IPS-18c (cell line): ENCODE data around the gene EDN2.

Experiments used
- H3K4me3 ChIP-seq: 2 replicates; pipeline ENCODE4 v1.7.0; 2013; ENCODE audit warnings: low read depth, mild to moderate bottlenecking, low read length, moderate library complexity; ENCODE audit not compliant: insufficient read depth
- H3K9me3 ChIP-seq: one replicate; pipeline ENCODE4 v1.6.1; 2013; ENCODE audit warnings: mild to moderate bottlenecking, low read length, moderate library complexity; ENCODE audit not compliant: control insufficient read depth, insufficient read depth

The EDN2 gene

GRCh38 chr1:41493626-41494350 lies 9.3 kb upstream of the EDN2 start:
- no peak overlapping the region for H3K4me3 ChIP-seq

GRCh38 chr1:41493117-41493536 lies 8.6 kb upstream of the EDN2 start:
- H3K4me3 ChIP-seq, result no peak overlapping the region
- H3K9me3 ChIP-seq, result no peaks in the 10 kb centered on the region

More at GRCh38 chr1:41493626-41494350, 9.3 kb upstream of the EDN2 start:
- no peaks in the 10 kb centered on the region for H3K9me3 ChIP-seq

- H3K4me3 ChIP-seq, result no peak overlapping the region
Measured at GRCh38 chr1:41492341-41492848, 7.9 kb upstream of the EDN2 start.

GRCh38 chr1:41490911-41491310 lies 6.4 kb upstream of the EDN2 start:
- H3K4me3 ChIP-seq, result no peak overlapping the region
- no peaks in the 10 kb centered on the region for H3K9me3 ChIP-seq

More at GRCh38 chr1:41492341-41492848, 7.9 kb upstream of the EDN2 start:
- H3K9me3 ChIP-seq, result no peaks in the 10 kb centered on the region

GRCh38 chr1:41489561-41489960 lies 5.1 kb upstream of the EDN2 start:
- Histone ChIP-seq H3K4me3 (no peak overlapping the region), H3K9me3 (no peaks in the 10 kb centered on the region)

GRCh38 chr1:41488040-41488951 lies 3.8 kb upstream of the EDN2 start:
- no peaks in the 10 kb centered on the region for H3K9me3 ChIP-seq
- no peak overlapping the region for H3K4me3 ChIP-seq

GRCh38 chr1:41487126-41488039 lies 2.9 kb upstream of the EDN2 start:
- H3K4me3 ChIP-seq, result no peak overlapping the region
- H3K9me3 ChIP-seq, result no peaks in the 10 kb centered on the region

GRCh38 chr1:41486371-41487125 lies 2.1 kb upstream of the EDN2 start:
- H3K9me3 ChIP-seq, result no peaks in the 10 kb centered on the region
- H3K4me3 ChIP-seq, result no peak overlapping the region

- H3K9me3 ChIP-seq, result no peaks in the 10 kb centered on the region
- no peak overlapping the region for H3K4me3 ChIP-seq
Measured at GRCh38 chr1:41486053-41486370, 1.5 kb upstream of the EDN2 start.

- Histone ChIP-seq H3K9me3 (no peaks in the 10 kb centered on the region), H3K4me3 (no peak overlapping the region)
Measured at GRCh38 chr1:41485605-41486004, 1.1 kb upstream of the EDN2 start.

GRCh38 chr1:41483960-41484401 lies 502 bp downstream of the EDN2 start:
- no peak overlapping the region for H3K4me3 ChIP-seq

GRCh38 chr1:41483001-41483850 lies 1.3 kb downstream of the EDN2 start:
- Histone ChIP-seq H3K9me3 (no peaks in the 10 kb centered on the region), H3K4me3 (no peak overlapping the region)

More at GRCh38 chr1:41483960-41484401, 502 bp downstream of the EDN2 start:
- H3K9me3 ChIP-seq, result no peaks in the 10 kb centered on the region

- Histone ChIP-seq H3K4me3 (no peak overlapping the region), H3K9me3 (no peaks in the 10 kb centered on the region)
Measured at GRCh38 chr1:41482001-41482765, 2.3 kb downstream of the EDN2 start.

GRCh38 chr1:41481109-41481775 lies 3.2 kb downstream of the EDN2 start:
- no peaks in the 10 kb centered on the region for H3K9me3 ChIP-seq

More at GRCh38 chr1:41481109-41481775, 3.2 kb downstream of the EDN2 start:
- no peak overlapping the region for H3K4me3 ChIP-seq
